Karpas-422 (cell line): ENCODE measurements around the gene FRMPD3. TPM values are rescaled to one million over a fixed set of nuclear protein-coding genes. Genes with fewer than 3 reads are reported as not detected.

ENCODE experiments used
- DNase-seq: peaks from one replicate; pipeline ENCODE4 v3.0.0-alpha.2; 2015
- H2AFZ ChIP-seq: fragments of 200-600 bp; sonication (generic); 2 replicates; pipeline ENCODE4 v1.6.1; 2014; ENCODE audit warnings: antibody characterized with exemption, low read length, mixed read lengths
- H3K27ac ChIP-seq: fragments of 200-600 bp; sonication (generic); 2 replicates; pipeline ENCODE4 v1.5.1; 2014; ENCODE audit warnings: mild to moderate bottlenecking, low read length, moderate library complexity
- H3K27me3 ChIP-seq: fragments of 200-600 bp; sonication (generic); 2 replicates; pipeline ENCODE4 v1.6.1; 2014; ENCODE audit warnings: low read length, mixed read lengths
- H3K36me3 ChIP-seq: fragments of 200-600 bp; sonication (generic); 2 replicates; pipeline ENCODE4 v1.6.1; 2014; ENCODE audit warnings: low read length, mixed read lengths; ENCODE audit not compliant: insufficient read depth
- H3K4me1 ChIP-seq: fragments of 200-600 bp; sonication (generic); 2 replicates; pipeline ENCODE4 v1.6.1; 2014; ENCODE audit warnings: mild to moderate bottlenecking, low read length, mixed read lengths
- H3K4me2 ChIP-seq: fragments of 200-600 bp; sonication (generic); 2 replicates; pipeline ENCODE4 v1.6.1; 2014; ENCODE audit warnings: low read length, low read depth, mild to moderate bottlenecking; ENCODE audit not compliant: poor library complexity, severe bottlenecking
- H3K4me3 ChIP-seq: fragments of 200-600 bp; sonication (generic); 2 replicates; pipeline ENCODE4 v1.5.1; 2014; ENCODE audit warnings: mild to moderate bottlenecking, antibody characterized with exemption, low read length, mixed read lengths
- H3K79me2 ChIP-seq: fragments of 200-600 bp; sonication (generic); 2 replicates; pipeline ENCODE4 v1.6.1; 2014; ENCODE audit warnings: mild to moderate bottlenecking, low read length, mixed read lengths
- H3K9ac ChIP-seq: fragments of 200-600 bp; sonication (generic); 2 replicates; pipeline ENCODE4 v1.6.0; 2014; ENCODE audit warnings: low read length
- H3K9me2 ChIP-seq: fragments of 200-600 bp; sonication (generic), shearing (Covaris generic); replicated peaks from 2 replicates; pipeline ENCODE4 v1.6.0; 2014; ENCODE audit warnings: mild to moderate bottlenecking, low read length, moderate library complexity; ENCODE audit not compliant: insufficient read depth
- H3K9me3 ChIP-seq: fragments of 300-700, 200-600 bp; sonication (generic); 2 replicates; pipeline ENCODE4 v1.6.1; 2014; ENCODE audit warnings: low read length, mixed read lengths
- H4K20me1 ChIP-seq: fragments of 200-600 bp; sonication (generic); 2 replicates; pipeline ENCODE4 v1.6.1; 2014; ENCODE audit warnings: mild to moderate bottlenecking, antibody characterized with exemption, low read length, low read depth; ENCODE audit not compliant: insufficient read depth
- total RNA-seq: library from RNA; depleted of rRNA; stranded (reverse); fragments of >200 nt; shearing (Covaris generic); gene quantifications from 2 replicates; pipeline ENCODE4 v1.2.3, GENCODE V29; 2014; ENCODE audit warnings: low replicate concordance; rRNA removed

FRMPD3 gene
- total RNA-seq, 1 experiment from 2014 or later, result 6.4 TPM

DNA sequence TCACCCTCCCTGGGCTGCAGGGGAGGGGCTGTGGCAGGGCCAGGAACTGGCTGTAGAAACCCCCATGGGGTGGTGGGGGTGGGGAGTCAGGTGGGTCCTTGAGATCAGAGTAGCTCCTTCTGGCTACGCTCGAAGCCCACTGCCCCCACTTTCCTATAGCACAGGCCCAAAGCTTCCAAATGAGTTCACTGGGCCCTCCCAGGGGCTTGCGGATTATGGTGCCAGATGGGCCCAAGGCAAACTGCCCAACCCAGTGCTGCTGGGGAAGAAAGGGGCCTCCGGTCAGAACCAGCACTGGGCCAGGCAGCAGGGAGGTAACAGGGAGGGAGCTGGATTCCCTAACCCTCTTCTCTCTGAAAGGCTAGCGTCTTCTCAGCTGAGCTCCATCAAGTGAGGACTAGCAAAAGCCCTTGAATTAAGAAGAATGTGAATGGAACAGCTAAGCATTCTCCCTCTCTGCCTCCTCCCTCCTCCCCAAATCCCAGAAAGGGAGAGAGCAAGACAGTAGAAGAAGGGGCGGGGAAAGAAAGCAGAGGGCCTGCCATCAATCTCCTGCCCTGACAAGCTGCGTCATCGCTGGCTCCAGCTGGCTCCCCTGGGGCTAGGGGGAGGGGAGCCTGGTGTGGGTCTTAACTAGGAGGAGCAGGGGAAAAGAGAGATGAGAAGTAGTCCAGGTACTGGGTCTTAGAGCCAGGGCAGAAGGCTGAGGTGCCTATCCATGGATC is 34.7 kb downstream of the FRMPD3 start:
- Histone ChIP-seq H2AFZ (no peak overlapping the region), H3K4me2 (peak overlapping the region; percentile 24), H3K4me1 (peaks cover 22% of the 10 kb centered on the region), H4K20me1 (peaks cover 6% of the 10 kb centered on the region; the same call in 1 of the 2 replicates), H3K9ac (peak overlapping the region; percentile 35), H3K36me3 (no peaks in the 10 kb centered on the region), H3K79me2 (no peaks in the 10 kb centered on the region), H3K9me2 (no peaks in the 10 kb centered on the region), H3K9me3 (no peaks in the 10 kb centered on the region), H3K4me3 (peak overlapping the region; percentile 28; the same call in 1 of the 2 replicates), H3K27ac (no peak overlapping the region), H3K27me3 (no peaks in the 10 kb centered on the region)
- peak; percentile 77 for DNase-seq

DNA sequence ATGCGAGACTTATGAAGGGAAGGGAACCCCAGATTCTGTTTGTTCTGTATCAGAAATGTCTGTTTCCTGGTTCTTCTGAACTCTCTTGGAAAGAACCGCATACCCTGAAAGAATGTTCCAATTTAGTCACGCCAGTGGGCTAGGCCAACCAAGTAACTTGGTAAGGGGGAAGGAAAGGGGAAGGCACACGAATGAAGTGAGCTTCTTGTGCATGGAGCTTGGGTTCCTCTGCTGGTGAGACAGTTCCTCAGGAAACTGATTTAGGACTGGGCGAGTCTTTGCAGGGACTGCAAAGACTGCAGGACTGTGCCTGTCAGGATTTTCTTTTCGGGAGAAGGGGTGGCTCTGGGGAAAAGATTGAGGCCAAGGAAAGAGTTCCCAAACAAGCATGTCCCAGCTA is 35.6 kb downstream of the FRMPD3 start:
- Histone ChIP-seq H3K36me3 (no peaks in the 10 kb centered on the region), H3K4me2 (peak overlapping the region; percentile 24), H3K27me3 (no peaks in the 10 kb centered on the region), H4K20me1 (peaks cover 6% of the 10 kb centered on the region; the same call in 1 of the 2 replicates), H3K9ac (no peak overlapping the region), H3K9me2 (no peaks in the 10 kb centered on the region), H2AFZ (no peak overlapping the region), H3K4me3 (peak overlapping the region; percentile 28; the same call in 1 of the 2 replicates), H3K4me1 (peaks cover 22% of the 10 kb centered on the region), H3K79me2 (no peaks in the 10 kb centered on the region), H3K9me3 (no peaks in the 10 kb centered on the region), H3K27ac (no peak overlapping the region)
- peak; percentile 59 for DNase-seq

DNA sequence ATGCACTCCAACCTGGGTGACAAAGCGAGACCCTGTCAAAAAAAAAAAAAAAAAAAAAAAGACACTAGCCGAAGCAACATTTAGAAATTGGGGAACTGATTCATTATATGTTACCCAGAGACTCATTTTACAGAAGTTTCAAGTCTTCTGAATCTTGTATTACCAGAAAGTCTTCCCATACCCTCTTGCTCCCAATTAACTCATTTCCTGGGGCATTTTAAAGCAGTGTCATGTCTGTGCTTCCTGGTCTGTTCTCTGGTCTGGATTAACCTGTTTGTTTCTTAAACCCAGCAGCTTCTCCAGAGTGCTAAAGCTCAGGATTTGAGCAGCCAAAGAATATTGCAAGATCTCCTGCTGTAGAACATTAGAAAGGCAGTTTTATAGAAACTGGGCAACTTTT is 43.7 kb downstream of the FRMPD3 start:
- H3K27ac ChIP-seq, result no peak overlapping the region
- no peaks in the 10 kb centered on the region for H3K79me2 ChIP-seq
- no peak overlapping the region for H2AFZ ChIP-seq
- no peaks in the 10 kb centered on the region for H3K9me2 ChIP-seq
- no peaks in the 10 kb centered on the region for H3K9me3 ChIP-seq
- no peak overlapping the region for H3K4me3 ChIP-seq
- H3K4me2 ChIP-seq, result no peak overlapping the region
- DNase-seq, result no peak
- H4K20me1 ChIP-seq, result peaks cover 5% of the 10 kb centered on the region
- peaks cover 32% of the 10 kb centered on the region for H3K4me1 ChIP-seq
- no peaks in the 10 kb centered on the region for H3K27me3 ChIP-seq
- no peak overlapping the region for H3K9ac ChIP-seq
- H3K36me3 ChIP-seq, result no peaks in the 10 kb centered on the region

DNA sequence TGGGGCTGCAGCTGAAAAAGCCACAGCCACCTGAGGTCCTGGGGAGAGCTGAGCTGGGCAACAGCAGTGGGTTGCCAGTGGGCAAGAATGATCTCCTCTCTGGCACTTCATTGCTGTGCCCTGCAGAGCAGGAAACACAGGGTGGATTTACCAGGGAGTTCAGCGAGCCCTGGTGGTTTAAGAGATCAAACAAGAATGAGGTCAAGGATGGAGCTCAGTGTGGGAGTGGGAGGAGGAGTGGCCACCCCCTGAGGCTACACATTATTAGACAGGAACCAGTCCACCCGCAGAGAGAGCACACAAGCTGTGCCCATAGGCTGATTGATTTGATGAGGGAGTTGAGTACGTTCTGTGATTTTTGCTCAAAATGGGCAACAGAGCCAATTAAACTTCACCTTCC is 47.3 kb downstream of the FRMPD3 start:
- no peak overlapping the region for H2AFZ ChIP-seq

More for the DNA sequence above, 47.3 kb downstream of the FRMPD3 start:
- H3K9ac ChIP-seq, result no peak overlapping the region
- no peaks in the 10 kb centered on the region for H3K9me2 ChIP-seq
- DNase-seq, result no peak
- H3K9me3 ChIP-seq, result no peaks in the 10 kb centered on the region
- no peak overlapping the region for H3K27ac ChIP-seq
- H3K36me3 ChIP-seq, result no peaks in the 10 kb centered on the region
- H3K27me3 ChIP-seq, result no peaks in the 10 kb centered on the region
- H3K4me3 ChIP-seq, result no peak overlapping the region
- H3K4me2 ChIP-seq, result no peak overlapping the region
- H4K20me1 ChIP-seq, result peaks cover 5% of the 10 kb centered on the region
- no peaks in the 10 kb centered on the region for H3K79me2 ChIP-seq
- peaks cover 32% of the 10 kb centered on the region for H3K4me1 ChIP-seq

Other genes starting within 250 kb of the FRMPD3 start
- 18.3 and 21.2 TPM in 2 replicates for gene NUP62CL, start 243.2 kb upstream of the FRMPD3 start, total RNA-seq
- not detected in 2 replicates for gene DNAAF6, start 243.0 kb upstream of the FRMPD3 start, total RNA-seq
- gene PRPS1, start 178.9 kb downstream of the FRMPD3 start, total RNA-seq, result 50.7 and 69.7 TPM in 2 replicates